ENCODE data around the gene ADAM12.

The ADAM12 gene

DNA sequence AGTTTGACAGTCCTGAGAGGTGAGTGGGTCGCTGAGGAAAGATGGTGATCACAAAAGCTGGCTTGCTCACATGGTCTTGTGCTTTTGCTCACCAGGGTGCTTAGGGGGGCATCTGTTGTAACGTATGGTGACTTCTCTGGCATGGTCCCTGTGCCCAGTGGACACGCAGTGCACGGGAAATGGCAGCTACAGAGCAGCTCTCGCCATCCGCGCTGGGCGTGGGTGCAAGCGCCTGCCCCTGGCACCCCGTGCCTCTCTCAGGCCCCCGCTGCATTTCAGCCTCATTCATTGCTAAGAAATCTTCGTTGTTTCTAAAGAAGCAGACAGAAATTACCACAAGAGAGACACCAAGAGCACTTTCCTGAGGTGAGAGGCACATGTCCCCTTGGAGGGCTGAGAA lies 390.7 kb downstream of the ADAM12 start:
- DNase-seq (ENCODE audit: low spot score), result no peak

DNA sequence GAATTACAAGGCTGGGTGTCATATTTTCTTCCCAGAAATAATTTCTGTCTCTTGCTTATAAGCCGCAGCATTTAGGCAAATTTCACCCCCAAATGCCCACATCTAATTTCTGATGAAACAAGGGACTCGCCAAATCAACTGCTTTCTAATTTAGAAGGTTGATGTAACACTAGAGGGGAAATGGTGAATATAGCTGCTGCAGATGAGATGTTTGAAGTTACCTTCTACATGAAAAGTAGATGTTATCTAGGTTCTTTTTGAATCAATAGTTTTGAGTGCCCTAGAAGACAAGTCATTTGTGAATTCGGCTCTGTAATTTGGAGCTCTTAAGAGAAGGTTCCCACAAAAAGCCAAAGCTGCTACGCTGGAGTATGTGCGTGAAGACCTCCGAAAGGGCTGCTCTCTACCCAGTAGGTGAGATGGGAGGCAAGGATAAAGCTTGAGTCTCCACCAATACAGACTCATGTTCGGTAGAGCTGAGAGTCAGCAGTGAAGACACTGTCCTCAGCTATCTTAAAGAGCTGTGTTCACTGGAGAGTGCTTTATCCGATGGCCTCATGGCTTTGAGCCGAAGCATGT lies 392.5 kb downstream of the ADAM12 start:
- TF ChIP-seq, protein P1, sequence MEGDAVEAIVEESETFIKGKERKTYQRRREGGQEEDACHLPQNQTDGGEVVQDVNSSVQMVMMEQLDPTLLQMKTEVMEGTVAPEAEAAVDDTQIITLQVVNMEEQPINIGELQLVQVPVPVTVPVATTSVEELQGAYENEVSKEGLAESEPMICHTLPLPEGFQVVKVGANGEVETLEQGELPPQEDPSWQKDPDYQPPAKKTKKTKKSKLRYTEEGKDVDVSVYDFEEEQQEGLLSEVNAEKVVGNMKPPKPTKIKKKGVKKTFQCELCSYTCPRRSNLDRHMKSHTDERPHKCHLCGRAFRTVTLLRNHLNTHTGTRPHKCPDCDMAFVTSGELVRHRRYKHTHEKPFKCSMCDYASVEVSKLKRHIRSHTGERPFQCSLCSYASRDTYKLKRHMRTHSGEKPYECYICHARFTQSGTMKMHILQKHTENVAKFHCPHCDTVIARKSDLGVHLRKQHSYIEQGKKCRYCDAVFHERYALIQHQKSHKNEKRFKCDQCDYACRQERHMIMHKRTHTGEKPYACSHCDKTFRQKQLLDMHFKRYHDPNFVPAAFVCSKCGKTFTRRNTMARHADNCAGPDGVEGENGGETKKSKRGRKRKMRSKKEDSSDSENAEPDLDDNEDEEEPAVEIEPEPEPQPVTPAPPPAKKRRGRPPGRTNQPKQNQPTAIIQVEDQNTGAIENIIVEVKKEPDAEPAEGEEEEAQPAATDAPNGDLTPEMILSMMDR (IDR thresholded peaks at IDR 0.05; ENCODE audit: extremely low read depth, missing control alignments), result no peak
- DNase-seq (ENCODE audit: low spot score), result no peak

More for the DNA sequence above, 390.7 kb downstream of the ADAM12 start:
- TF ChIP-seq, protein P1 (IDR thresholded peaks at IDR 0.05; ENCODE audit: extremely low read depth, missing control alignments), result no peak

DNA sequence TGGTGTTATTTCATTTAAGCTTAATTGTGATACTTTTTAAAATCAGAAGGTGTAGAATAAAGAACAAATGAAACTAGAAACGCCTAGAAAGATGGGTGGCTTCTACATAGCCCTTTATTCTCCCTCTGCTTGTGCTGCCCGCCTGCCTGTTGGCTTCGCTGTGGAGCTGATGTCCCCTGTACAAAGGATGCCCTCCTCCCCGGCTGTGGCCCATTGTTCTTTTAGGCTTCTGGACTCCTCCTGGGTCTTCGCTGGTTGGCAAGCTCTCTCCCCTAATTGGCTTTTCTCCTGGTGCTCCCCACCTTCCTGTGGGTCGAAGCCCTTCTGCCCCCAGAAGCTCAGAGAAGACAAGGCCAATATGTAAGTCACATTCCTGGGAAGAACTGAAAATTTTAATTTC lies 393.7 kb downstream of the ADAM12 start:
- TF ChIP-seq, protein P1 (IDR thresholded peaks at IDR 0.05; ENCODE audit: extremely low read depth, missing control alignments), result no peak
- no peak for DNase-seq (ENCODE audit: low spot score)

DNA sequence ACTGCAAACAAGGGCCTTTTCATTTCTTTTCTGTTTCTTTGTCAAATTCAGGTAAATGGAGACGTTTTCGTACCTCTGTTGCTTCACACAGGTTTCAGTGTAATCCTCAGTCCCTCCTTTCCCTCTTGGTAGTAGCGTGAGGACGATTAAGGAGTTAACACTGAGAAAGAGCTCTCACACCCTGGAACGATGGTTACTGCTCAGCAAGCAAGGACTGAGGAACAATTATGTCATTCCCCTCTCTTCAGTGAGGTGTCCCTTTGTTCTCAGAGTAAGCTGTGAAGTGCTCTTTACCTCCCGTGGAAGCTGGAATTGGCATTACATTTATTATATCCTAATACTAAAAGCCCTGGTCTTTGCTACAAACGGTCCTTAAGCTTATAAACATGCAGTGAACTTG lies 396.0 kb downstream of the ADAM12 start:
- TF ChIP-seq, protein P1 (IDR thresholded peaks at IDR 0.05; ENCODE audit: extremely low read depth, missing control alignments), result no peak
- DNase-seq (ENCODE audit: low spot score), result no peak

DNA sequence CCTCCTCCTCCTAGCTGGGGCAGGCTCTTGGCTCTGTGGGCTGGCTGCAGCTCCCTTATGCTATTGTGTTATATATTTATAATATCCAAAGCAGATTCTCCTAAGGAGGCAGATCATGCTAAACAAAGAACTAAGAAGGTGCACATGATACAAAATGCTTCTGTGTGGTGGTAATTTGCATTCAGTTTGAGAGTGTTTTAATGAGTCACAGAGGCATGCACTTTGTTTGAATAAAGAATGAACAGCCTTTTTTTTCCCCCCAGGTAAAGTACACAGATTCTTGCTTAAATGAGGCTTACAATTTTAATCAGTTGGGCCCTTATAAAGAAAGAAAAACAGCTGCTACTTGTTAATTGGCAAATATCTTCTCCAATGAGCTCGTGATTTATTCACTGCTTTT lies 396.9 kb downstream of the ADAM12 start:
- no peak for DNase-seq (ENCODE audit: low spot score)
- TF ChIP-seq, protein P1 (IDR thresholded peaks at IDR 0.05; ENCODE audit: extremely low read depth, missing control alignments), result no peak

DNA sequence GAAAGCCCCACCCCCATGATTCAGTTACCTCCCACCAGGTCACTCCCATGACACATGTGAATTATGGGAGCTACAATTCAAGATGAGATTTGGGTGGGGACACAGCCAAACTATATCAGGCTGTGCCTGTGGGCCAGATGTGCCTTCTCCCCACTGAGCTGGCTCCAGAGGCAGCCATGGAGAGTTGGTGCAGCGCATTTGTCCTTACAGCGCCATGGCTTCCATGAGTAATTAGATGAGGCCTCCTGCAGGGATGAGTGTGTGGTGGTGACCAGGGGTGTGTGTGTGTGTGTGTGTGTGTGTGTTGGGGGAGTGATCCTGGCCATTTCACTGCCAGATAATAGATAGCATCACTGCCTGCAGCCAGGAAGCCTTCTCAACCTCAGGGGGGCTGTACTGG lies 397.3 kb downstream of the ADAM12 start:
- no peak for DNase-seq (ENCODE audit: low spot score)

DNA sequence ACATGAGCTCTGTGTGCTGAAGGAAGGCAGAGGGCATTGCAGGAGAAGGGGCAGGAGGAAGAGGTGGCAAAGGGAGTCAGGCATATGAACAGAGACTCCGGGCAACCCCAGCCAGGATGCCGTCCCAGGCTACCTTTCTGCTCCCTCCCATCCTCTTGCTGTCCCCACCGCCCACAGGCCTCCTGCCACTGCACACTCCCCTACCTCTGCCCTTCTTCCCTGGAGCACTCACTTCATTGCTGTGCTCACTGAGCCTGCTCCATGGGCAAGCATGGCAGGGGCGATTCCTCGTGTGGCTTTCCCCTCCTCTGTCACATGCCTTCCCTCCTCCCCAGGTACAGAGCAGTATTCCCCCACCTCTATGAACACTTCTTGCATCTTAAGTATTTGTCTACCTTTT lies 398.5 kb downstream of the ADAM12 start:
- DNase-seq (ENCODE audit: low spot score), result no peak
- TF ChIP-seq, protein P1 (IDR thresholded peaks at IDR 0.05; ENCODE audit: extremely low read depth, missing control alignments), result no peak

More for the DNA sequence above, 397.3 kb downstream of the ADAM12 start:
- TF ChIP-seq, protein P1 (IDR thresholded peaks at IDR 0.05; ENCODE audit: extremely low read depth, missing control alignments), result no peak
